GM18505 (cell line): Measurements from ENCODE around the gene VTI1A.
"Not testable (repeated sequence)": the region's sequence is repeated elsewhere in the genome, so short reads cannot be mapped to it uniquely, and the experiment has no call there.

Source experiments
- ATAC-seq: cut with Tn5 transposase; IDR thresholded peaks from one replicate; pipeline ENCODE4 v1.9.1; 2021; ENCODE audit not compliant: unreplicated experiment
- POLR2A ChIP-seq: IDR thresholded peaks from 4 replicates; pipeline ENCODE4 v1.6.1; 2011; ENCODE audit warnings: borderline replicate concordance; ENCODE audit not compliant: insufficient read depth, insufficient read length; ENCODE audit errors: extremely low read depth

The VTI1A gene

GRCh38 chr10:112526139-112526538, 79.1 kb downstream of the VTI1A start:
- peak; percentile 89 for ATAC-seq
- TF ChIP-seq POLR2A = no peak

GRCh38 chr10:112526906-112527305, 79.9 kb downstream of the VTI1A start:
- TF ChIP-seq POLR2A = no peak
- no peak for ATAC-seq

- ATAC-seq = no peak
- TF ChIP-seq POLR2A = no peak
These were observed 81.2 kb downstream of the VTI1A start for GRCh38 chr10:112528235-112528634.

GRCh38 chr10:112531421-112531820, 84.4 kb downstream of the VTI1A start:
- no peak for ATAC-seq
- no peak for TF ChIP-seq POLR2A

- TF ChIP-seq POLR2A = no peak
- ATAC-seq = peak; percentile 95
These were observed 85.2 kb downstream of the VTI1A start for GRCh38 chr10:112532189-112532588.

GRCh38 chr10:112532956-112533355, 85.9 kb downstream of the VTI1A start:
- ATAC-seq = no peak
- no peak for TF ChIP-seq POLR2A

- TF ChIP-seq POLR2A = no peak
- no peak for ATAC-seq
These were observed 86.9 kb downstream of the VTI1A start for GRCh38 chr10:112533916-112534315.

GRCh38 chr10:112535531-112535951, 88.5 kb downstream of the VTI1A start:
- peak; percentile 56 for ATAC-seq
- no peak for TF ChIP-seq POLR2A

- no peak for ATAC-seq
These were observed 89.6 kb downstream of the VTI1A start for GRCh38 chr10:112536663-112537062.

GRCh38 chr10:112538168-112538567, 91.2 kb downstream of the VTI1A start:
- TF ChIP-seq POLR2A = no peak
- no peak for ATAC-seq

More at GRCh38 chr10:112536663-112537062, 89.6 kb downstream of the VTI1A start:
- no peak for TF ChIP-seq POLR2A

GRCh38 chr10:112539340-112539739, 92.3 kb downstream of the VTI1A start:
- TF ChIP-seq POLR2A = no peak
- no peak for ATAC-seq

GRCh38 chr10:112542823-112543222, 95.8 kb downstream of the VTI1A start:
- ATAC-seq = not testable (repeated sequence)

GRCh38 chr10:112546474-112546873, 99.5 kb downstream of the VTI1A start:
- no peak for TF ChIP-seq POLR2A
- ATAC-seq = peak; percentile 65

GRCh38 chr10:112548535-112549276, 101.7 kb downstream of the VTI1A start:
- no peak for ATAC-seq
- no peak for TF ChIP-seq POLR2A
